HG02623 (cell line): ENCODE data around the gene PLS1.
"Not testable (repeated sequence)": the region's sequence is repeated elsewhere in the genome, so short reads cannot be mapped to it uniquely, and the experiment has no call there.

Experiments used
- ATAC-seq: cut with Tn5 transposase; IDR thresholded peaks from one replicate; pipeline ENCODE4 v1.9.1; 2021; ENCODE audit warnings: moderate library complexity; ENCODE audit not compliant: unreplicated experiment

PLS1 gene

DNA sequence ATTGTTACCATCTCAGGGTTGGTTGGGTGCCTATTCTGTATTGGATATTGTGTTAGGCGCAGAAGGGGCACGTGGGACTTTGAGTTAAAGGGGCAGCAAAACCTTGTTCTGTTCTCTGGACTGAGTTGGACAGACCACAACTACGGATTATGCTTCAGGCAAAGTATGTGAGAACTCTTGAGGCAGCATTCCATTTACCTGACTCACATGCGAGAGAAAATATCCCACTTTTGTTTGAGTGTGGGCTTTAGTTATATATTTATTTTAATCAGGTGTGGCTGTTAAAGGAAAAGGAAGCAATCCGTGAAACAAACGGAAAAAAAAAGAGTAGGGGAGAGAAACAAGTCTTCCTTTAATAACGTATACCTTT is 627 bp upstream of the PLS1 start:
- ATAC-seq, result no peak

DNA sequence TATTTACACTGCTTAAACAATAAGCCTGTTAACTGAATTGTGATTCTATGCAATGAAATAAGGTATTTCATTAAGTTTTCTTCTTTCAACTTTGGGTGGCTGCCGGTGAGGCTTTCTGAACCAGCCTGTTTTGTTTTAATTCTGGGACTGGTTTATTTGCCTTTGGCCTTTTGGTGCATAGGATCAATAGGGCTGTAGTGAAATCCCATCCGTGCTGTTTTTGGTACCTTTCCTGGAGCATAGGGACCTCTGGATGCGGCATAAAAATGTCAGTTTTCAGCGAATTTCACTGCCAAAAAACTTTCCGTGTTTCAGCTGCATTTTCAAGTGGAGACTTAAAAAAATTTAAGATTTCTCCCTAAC is 514 bp downstream of the PLS1 start:
- no peak for ATAC-seq

DNA sequence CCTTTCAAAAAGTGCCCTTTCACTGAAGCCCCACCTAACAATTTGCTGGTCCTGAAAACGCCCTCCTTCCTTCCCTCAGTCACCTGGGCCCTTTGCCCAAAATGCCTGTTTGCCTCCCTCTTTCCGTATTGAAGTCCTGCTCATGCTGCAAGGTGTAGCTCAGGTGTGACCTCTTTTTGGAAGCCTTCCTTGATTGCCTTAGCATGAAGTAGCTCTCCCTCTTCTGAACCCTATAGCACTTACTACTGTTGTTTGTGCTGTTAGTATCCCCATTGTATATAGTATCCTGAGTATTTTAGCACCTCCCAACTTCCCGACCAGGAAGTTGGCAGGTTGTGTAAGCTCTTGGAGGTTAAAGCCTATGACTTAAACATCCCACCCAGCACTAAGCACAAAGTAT is 1.7 kb downstream of the PLS1 start:
- no peak for ATAC-seq

DNA sequence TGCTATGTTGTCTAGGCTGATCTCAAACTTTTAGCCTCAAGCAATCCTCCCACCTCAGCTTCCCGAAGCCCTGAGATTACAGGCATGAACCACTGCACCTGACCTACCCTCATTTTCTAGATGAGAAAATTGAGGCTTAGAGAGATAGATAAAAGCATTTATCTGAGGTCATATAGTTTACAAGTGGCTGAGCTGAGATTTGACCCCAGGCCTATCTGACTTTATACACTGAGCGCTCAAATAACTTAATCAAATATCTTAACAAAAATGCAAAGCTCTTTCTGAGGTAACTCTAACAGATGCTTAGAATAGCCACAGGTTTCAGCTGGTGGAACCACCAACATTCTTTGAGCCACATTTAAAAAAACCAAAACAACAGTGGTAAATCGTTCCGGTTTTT is 5.5 kb downstream of the PLS1 start:
- no peak for ATAC-seq

DNA sequence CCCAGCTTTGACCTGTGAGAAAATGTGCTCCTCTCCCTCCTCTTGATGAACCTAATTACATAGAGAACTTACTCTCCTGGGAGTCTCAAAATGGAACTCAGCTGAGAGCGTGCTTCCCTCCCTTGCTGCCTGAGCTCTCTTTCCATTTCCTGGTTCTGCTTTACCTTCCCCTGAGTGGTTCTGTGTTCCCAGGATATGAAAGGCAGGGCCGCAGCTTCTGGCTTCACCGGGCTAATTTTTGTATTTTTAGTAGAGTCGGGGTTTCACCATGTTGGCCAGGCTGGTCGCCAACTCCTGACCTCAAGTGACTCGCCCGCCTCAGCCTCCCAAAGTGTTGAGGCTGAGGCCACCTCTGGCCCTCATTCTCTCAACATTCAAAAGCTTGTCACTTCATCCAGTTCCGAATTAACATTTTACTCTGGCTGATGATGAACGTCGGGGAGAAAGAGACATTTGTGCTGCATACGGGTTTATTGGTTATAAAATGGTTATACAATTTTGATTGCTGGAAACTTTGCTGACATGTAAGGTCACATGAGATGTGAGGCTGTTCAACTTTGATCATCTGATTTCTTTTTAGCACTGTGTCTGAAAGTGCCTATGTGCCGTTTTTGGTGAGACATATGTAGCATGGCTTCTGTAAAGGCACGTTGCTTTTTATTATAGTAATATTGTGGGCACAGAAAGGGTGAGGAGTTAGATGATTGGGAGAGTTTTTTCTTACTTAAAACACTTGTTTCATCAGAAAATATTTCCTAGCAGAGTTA is 6.6 kb downstream of the PLS1 start:
- no peak for ATAC-seq

DNA sequence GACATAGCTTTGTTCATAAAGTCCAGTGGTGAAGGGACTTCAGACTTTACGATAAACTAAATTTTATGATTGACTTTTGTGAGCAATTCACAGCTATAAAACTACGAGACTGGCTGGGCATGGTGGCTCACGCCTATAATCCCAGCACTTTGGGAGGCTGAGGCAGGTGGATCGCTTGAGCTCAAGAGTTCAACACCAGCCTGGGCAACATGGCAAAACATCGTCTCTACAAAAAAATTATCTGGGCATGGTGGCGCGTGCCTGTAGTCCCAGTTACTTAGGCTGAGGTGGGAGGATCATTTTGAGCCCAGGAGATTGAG is 7.2 kb downstream of the PLS1 start:
- not testable (repeated sequence) for ATAC-seq

DNA sequence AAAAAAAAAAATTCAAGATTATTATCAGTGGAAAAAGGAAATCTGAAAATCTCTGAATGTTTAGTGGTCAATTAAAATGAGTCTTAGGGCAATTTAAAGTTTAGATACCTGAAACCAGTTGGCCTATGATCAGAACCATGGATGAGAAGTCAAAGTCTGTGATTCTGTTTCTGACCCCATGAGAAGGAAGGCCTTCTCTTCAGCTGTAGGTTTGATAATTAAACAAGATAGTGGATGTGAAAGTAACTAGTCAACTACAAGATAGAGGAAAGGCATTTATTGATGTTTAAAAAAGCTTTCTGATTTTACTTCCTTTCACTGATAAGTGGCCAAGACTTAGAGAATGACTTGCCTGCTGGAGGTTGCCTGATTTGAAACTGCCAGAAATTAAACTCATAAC is 8.7 kb downstream of the PLS1 start:
- ATAC-seq, result no peak

DNA sequence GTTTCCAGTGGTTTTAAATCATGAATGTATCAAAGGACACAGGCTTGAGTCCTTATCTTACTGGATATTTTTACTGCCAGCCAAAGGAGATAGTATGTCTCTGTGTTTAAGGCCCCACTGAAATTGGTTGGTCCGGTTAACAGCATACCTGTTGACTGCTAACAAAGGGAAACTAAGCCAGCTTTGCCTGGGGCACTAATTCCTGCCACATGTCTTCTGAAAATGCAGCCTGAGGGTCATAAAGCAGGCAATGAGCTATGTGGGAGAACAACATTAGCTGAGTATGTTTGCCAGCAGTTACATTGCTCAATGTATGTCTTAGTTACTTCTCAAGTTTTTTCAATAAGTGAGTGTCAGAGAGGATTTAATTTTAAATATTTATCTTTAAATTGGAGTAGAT is 12.4 kb downstream of the PLS1 start:
- no peak for ATAC-seq

DNA sequence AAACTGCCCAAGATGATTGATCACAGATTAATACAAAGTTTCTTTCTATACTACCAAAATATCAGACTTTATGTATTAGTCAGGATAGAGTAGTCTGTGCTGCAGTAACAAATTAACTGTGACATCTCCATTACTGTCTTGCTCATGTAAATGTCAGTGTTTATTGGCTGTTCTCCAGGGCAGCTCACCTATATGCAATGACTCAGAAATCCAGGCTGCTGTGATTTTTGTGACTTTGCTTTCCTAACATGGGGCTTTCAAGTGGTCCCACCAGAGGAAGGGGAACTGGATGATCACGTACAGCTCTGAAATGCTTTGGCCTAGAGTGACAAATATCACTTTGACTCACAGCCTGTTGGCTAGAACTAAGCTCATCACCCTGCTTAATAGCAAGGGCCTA is 12.9 kb downstream of the PLS1 start:
- ATAC-seq, result no peak

DNA sequence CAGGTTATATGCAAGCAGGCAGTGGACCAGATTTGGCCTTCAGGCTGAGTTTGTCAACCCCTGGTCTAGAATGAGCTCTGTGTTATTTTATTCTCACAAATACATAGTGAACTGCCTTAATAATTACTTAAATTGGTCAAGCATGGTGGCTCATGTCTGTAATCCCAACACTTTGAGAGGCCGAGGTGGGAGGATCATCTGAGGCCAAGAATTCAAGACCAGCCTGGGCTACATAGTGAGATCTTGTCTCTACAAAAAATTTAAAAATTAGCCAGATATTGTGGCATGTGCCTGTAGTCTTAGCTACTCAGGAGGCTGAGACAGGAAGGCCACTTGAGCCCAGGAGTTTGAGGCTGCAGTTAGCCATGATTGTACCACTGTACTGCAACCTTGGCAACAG is 15.0 kb downstream of the PLS1 start:
- ATAC-seq, result no peak

DNA sequence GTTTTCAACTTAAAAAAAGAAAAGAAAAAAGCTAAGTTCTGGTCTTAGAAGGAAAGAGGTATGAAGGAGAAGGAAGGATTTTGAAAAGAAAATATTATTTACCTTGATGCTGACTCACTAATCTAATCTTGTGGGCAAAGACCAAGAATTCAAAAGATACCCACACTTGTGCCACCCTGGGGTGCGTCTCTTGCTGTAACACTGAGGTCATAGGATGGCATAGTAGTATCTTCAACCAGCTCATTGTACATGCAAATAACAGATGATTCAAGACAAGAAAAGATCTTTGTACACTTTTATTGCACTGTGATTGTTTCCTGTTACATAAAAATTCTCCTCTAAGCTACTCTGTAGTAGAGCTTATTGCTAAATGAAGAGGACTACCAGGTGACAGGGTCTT is 17.3 kb downstream of the PLS1 start:
- ATAC-seq, result no peak

DNA sequence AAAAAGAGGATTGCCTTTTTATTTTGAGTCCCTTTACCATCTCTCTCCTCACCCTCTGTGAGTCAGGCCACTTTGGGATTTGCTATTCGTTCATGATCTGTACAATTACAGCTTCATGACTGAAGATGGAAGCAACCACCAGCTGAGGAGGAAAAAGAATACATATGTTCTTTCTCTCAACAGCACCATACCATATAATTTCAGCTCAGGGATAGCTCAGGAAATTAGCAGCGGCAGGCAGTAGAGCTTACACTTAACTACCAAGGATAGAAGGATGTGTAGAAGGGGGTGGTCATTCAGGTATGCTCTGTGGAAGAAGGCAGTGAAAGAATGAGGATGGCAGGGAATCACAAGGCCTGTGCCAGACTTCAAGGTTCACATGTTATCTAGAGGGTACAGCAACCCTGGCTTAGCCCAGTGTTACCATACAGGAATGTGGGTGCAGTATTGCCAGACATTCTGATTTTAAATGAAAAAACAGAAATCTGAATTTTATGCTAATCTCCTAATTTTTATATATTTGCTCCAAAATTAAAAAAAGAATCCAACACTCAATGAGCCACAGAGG is 17.9 kb downstream of the PLS1 start:
- ATAC-seq, result no peak

DNA sequence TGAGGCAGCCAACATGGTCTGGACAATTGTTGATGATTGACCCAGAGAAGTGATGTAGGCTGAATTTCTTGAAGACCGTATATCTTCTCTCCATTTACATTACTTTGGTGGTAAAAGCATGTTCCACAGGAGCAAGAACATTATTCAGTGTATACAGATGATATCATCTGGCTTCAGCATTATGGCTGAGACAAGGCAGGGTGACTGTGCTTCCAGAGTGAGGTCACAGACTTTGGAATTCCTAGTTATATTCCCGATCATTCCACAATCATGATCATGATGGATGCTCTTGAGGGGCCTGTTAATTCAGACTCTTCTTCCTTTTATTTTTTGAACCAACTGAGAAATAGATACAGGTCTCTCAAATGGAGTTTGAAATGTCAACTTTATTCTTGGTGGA is 19.0 kb downstream of the PLS1 start:
- ATAC-seq, result no peak

DNA sequence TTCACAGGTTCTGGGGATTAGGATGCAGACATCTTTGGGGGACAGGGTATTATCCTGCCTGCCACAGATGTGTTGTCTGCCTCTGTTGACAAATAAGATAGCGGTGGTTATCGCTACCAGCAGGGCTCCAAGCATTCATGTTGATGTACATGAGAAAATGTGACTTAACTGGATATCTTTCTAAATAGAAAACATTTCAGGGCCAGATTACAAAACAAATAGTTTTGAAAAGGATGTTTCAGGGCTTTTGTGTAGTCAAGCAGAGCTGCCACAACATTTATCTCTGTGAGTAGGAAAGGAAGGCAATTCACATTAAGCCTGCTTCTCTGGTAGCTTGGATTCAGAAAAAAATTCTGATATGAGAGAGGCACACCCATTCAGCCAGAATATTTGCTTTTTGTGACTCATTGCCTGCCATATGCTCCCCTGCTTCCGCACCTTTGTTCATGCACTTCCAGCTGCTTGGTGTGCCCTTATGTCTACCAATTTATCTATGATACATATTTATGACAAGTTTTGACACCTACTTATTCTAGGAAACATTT is 22.8 kb downstream of the PLS1 start:
- no peak for ATAC-seq

DNA sequence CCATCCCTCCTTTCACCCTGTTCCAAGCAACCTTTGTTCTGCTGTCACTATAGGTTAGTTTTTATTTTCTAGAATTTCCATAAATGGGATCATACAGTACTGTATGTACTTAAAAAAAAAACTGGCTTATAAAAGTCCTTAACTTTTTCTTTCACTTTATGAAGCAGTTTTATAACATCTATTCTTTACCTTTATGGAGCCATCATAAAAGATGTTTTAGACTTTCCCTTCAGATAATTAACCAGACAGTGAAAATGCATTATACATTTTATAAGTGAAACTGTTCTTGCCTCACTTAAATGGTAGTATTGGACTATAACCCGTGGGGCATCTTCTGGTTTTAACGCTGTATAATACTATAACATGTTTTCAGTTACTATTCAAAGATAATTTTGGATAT is 26.2 kb downstream of the PLS1 start:
- ATAC-seq, result no peak

DNA sequence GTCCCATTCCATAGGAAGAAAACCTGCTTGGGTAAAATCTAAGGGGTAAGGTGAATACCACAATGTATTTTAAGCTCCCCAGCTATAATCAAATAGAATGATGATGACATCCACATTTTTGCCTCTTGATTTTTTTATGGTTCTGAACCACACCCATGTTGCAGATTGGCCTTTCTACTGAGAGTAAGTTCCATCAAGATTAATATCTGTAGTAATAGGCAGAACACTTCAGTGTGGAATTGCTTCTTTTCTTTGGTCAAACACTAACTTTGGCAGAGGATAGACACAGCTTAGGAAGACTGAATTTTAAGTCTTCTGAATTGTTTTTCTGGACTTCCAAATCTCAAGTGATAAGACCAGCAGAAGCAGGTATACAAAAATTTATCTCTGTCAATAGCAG is 27.0 kb downstream of the PLS1 start:
- ATAC-seq, result no peak

DNA sequence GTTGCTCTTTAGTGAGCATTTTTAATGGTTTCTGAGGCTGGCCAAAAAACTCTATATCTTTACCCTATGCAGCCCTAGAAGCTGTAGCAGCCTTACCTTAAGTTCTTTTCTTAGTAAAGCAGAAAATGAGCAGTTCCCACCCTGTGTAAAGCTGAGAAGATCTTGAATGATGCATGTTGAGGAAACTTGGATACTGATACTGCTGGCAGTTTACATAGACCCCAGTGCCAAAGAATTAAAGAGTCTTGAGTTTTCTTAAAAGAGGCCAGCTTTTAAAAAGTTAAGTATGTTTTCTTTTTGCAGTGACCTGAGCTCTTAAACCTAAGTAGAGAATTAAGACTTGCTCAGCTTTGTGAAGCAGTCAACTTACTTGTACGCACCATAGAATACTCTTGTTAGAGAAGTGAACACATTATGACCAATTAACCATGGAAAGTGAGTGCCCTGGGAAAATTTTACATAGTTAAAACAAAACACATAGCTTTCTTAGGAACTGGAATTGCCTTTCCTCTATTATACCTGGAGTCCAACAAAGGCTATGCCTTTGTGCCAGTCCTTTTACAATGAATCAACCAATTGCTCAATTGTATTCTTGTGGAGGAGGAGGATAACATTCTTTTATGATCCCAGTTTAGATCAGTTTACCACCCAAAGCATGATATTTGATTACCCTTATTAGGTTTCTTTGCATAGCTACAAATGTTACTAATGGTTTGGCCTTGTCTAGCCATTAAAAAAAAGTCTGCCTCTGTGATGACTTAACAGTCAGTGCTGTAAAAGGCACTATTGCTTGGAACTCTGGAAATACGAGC is 28.4 kb downstream of the PLS1 start:
- no peak for ATAC-seq

DNA sequence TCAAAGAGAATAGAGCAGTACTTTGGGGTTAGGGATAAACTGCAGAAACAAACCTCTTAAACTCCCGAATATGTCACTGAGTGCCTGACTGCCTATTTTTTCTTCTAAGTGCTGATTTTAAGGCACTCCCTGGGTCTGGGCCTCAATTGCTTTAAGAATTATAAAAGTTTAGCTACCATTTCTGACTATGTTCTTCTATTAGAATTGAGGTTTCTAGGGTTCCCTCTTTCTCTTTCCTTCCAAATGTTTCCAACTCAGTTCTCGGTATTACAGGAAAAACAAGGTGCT is 28.9 kb downstream of the PLS1 start:
- no peak for ATAC-seq

DNA sequence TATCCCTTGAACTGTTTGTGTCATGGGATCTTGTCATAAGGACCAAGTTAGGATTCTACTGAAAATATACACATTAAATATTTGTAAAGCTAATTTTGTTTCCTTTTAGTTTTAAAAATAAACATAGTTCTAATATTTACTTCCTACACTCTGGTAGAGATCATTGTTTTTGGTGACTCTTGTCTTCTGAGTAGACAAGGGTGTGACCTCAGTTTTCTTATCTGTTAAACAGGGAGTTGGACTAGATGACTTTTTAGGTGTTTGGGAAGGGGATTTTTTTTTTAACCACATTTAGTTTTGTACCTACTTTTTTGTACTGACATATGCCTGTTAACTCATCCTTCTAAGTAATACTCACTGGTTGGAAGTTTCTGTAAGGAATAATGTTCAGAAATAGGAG is 30.8 kb downstream of the PLS1 start:
- ATAC-seq, result no peak

DNA sequence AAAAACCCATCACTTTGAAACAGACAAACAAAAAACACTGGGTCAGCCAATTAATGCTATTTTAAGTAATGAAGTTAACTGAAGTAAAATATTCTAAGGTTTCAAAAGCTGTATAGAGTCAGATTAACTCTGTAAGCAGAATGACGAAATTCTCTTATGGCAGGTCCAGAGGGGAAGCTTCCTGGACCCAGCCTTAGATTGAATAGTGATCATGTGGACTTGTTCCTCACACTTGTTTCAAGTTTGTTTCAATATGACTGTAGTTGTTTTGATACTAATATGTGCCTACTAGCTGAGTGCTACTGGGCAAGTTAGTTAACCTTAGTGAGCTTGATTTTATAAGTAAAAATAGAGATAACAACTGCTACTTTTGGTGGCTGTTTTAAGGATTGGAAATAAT is 32.6 kb downstream of the PLS1 start:
- ATAC-seq, result no peak

DNA sequence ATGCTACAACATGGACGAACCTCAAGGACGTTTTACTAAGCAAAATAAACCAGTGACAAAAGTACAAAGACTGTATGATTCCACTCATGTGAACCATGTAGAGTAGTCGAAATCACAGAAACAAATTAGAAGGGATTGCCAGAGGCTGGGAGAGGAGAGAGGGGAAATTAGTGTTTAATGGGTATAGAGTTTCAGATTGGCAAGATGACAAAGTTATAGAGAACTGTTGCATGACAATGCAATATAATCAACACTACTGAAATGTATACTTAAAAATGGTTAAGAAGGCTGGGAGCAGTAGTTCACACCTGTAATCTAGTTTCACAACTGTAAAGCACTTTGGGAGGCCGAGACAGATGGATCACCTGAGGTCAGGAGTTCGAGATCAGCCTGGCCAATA is 36.9 kb downstream of the PLS1 start:
- ATAC-seq, result no peak

DNA sequence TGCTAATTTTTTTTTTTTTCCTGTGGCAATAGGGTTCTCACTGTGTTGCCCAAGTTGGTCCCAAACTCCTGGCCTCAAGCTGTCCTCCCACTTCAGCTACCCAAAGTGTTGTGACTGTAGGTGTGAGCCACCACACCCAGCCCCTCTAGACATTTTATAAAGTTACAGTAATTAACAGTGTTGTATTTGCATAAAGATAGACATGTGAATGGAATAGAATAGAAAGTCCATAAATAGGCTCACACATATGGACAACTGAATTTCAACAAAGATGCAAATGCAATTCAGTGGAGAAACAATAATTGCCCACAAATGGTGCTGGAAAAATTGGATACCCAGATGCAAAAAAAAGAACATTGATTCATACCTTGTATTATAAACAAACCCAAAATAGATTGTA is 39.9 kb downstream of the PLS1 start:
- ATAC-seq, result no peak

DNA sequence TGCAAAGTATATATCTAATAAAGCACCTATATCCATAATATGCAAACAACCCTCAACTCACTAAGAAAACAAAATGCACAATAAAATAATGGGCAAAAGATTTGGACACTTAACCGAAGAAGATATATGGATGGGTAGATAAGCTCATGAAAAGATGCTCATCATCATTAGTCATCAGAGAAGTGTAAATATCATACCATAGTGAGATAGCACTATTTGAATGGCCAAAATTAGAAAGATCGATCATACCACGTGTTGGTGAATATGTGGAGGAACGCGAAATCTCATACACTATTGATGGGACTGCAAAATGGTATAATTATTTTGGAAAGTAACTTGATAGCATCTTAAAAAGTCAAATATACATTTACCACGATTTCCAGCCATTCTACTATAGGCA is 40.5 kb downstream of the PLS1 start:
- ATAC-seq, result no peak
